Brain microvascular endothelial cell (primary cell): ENCODE data around the gene CDH13.

Experiments used
- DNase-seq: peaks from one replicate; pipeline ENCODE4 v3.0.0-alpha.2; 2020
- H3K27ac ChIP-seq: fragments of 250-450 bp; sonication (Bioruptor Pico); 2 replicates; pipeline ENCODE4 v1.5.1; 2020; ENCODE audit warnings: mild to moderate bottlenecking, moderate library complexity
- H3K27me3 ChIP-seq: fragments of 250-450 bp; sonication (Bioruptor Pico); replicated peaks from 2 replicates; pipeline ENCODE4 v1.5.1; 2020; ENCODE audit warnings: mild to moderate bottlenecking
- H3K36me3 ChIP-seq: fragments of 250-450 bp; sonication (Bioruptor Pico); replicated peaks from 2 replicates; pipeline ENCODE4 v1.5.1; 2020; ENCODE audit warnings: mild to moderate bottlenecking
- H3K4me3 ChIP-seq: 2 replicates; pipeline ENCODE4 v1.5.1; 2011; ENCODE audit warnings: low read depth, mild to moderate bottlenecking, control low read depth, low read length, moderate library complexity
- in situ Hi-C: cut with HindIII; loops from 2 replicates; pipeline ENCODE4 v1.10.0; 2017; ENCODE audit warnings: low sequenced_read_pairs, low pct_ligation_motif_present
- TF ChIP-seq, protein P1 (sequence below): IDR thresholded peaks from 2 replicates; pipeline ENCODE4 v1.5.1; 2011; ENCODE audit warnings: low read depth, mild to moderate bottlenecking, moderate library complexity, low read length, control low read depth, inconsistent platforms; ENCODE audit errors: missing control alignments

Gene CDH13

DNA sequence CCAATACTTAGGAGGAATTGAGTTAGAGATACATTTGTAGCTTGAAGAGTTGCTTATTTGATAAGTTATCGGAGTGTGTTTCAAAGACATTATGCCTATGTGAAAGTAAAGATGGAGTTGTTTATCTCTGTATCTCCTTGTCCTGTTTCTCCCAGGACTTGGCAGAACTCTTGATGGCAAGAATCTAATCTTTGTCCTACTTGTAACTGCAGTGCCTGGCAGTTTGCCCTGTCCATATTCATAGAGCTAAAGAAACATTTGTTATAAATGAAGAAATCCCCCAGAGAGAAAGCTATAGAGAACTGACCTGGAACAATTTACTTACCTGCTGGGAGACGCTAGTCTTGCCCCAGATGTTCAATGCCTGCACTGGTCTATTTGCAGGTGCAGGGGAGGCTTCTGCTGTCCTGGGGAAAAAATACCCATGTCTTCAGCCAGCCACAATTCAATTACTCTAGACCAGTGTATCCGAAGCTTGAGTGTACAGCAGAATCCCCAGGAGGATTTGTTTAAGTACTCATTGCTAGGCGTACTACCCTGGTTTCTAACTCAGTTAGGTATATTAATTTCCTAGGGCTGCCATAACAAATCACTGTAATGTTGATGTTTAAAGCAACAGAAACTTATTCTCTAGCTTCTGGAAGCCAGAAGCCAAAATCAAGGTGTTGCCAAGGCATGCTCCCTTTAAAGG lies 771.0 kb downstream of the CDH13 start:
- DNase-seq: no peak
- TF ChIP-seq, protein P1, sequence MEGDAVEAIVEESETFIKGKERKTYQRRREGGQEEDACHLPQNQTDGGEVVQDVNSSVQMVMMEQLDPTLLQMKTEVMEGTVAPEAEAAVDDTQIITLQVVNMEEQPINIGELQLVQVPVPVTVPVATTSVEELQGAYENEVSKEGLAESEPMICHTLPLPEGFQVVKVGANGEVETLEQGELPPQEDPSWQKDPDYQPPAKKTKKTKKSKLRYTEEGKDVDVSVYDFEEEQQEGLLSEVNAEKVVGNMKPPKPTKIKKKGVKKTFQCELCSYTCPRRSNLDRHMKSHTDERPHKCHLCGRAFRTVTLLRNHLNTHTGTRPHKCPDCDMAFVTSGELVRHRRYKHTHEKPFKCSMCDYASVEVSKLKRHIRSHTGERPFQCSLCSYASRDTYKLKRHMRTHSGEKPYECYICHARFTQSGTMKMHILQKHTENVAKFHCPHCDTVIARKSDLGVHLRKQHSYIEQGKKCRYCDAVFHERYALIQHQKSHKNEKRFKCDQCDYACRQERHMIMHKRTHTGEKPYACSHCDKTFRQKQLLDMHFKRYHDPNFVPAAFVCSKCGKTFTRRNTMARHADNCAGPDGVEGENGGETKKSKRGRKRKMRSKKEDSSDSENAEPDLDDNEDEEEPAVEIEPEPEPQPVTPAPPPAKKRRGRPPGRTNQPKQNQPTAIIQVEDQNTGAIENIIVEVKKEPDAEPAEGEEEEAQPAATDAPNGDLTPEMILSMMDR: no peak
- Histone ChIP-seq H3K27me3 (no peaks in the 10 kb centered on the region), H3K27ac (no peak overlapping the region), H3K4me3 (no peak overlapping the region), H3K36me3 (no peaks in the 10 kb centered on the region)
- in situ Hi-C loops: no loop called here

DNA sequence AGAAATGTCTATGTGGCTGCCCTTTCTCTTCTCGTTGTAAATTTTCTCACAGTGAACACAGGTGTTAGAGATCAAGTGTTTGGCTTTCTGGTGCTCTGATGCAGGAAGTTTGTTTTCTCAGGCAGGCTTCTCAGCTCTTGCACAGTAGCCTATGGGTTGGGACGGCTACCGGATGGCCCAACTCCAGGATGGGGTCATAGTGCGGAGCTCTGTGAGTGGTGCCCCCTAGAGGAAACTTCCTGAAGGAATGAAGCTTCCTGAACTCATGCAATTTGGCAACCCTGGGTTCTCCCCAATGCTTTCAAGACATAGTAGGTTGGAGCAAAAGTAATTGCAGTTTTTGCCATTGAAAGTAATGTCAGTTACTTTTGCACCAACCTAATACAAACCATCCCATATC lies 773.5 kb downstream of the CDH13 start:
- no peak for DNase-seq
- Histone ChIP-seq H3K4me3 (no peak overlapping the region), H3K27me3 (no peaks in the 10 kb centered on the region), H3K27ac (no peak overlapping the region), H3K36me3 (no peaks in the 10 kb centered on the region)
- TF ChIP-seq, protein P1: peak; percentile 34
- in situ Hi-C loops: no loop called here

DNA sequence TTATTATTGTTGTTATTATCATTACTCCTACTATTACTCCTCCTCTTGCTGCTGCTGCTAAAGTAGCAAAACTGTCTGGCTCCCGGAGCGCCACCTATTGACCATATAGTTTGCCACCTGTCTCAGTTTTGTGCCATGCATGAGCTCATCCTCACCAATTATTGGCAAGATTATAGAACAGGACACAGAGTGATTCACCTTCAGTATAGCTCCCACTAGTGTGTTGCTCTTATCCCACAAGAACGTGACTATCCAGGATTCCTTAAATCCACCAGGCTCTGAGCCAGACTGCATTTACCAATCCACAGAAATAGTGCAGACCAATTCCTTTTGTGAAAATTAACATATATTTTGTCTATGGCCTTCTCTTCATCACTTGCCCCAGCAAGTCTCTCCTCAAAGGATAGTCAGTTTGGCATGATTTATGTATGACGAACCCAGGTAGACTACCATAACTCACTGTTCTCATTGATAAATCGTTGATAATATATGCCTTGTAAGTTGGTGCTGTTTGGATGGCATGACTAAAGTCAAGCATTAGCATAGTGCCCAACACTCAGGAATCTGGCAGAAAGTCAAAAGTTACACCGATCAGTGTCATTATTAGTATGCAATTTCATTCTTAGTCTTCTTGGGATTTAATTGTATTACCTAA lies 775.5 kb downstream of the CDH13 start:
- DNase-seq: no peak
- Histone ChIP-seq H3K4me3 (no peak overlapping the region), H3K27ac (peak overlapping the region; percentile 68), H3K36me3 (no peaks in the 10 kb centered on the region), H3K27me3 (no peaks in the 10 kb centered on the region)
- TF ChIP-seq, protein P1: peak; percentile 35
- in situ Hi-C loops: no loop called here

DNA sequence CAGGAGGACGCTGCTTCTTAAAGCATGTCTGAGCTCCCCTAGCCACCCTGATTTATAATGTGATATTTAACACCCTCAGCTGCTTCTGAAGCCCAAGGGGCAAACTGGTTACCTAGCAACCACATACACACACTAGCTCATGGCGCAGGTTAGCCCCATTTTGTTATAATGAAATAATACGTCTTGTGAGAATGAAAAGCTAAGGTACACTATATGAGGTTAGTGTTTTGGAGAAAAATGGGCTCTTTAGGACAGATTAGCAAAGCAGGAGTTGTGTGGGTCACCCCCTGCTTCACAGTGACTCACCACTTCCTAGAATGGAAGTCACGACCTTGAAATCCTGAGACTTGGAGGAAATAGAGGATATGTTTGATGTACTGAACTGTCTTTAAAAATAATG lies 776.2 kb downstream of the CDH13 start:
- DNase-seq: peak; percentile 41
- in situ Hi-C loops: no loop called here
- no peaks in the 10 kb centered on the region for H3K36me3 ChIP-seq
- no peak overlapping the region for H3K4me3 ChIP-seq
- H3K27me3 ChIP-seq: no peaks in the 10 kb centered on the region
- TF ChIP-seq, protein P1: no peak
- peak overlapping the region; percentile 68 for H3K27ac ChIP-seq

DNA sequence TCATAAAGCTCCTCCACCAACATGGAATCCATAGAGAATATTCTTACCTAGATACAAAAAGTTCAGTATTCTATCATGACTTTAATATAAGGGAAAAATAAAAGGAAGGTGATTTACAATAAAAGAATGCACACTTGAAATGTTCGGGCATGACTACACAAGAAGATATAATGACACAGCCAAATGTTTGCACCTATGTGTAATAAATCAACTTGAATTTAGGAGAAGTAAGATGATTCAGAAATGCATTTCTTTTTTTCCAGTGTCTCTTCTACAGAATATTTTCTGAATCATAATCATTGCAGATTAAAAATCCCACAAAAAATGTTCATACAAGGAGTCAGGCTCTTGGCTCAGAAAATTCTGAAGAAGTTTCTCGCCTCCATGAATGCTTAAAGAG lies 777.0 kb downstream of the CDH13 start:
- Histone ChIP-seq H3K27me3 (no peaks in the 10 kb centered on the region), H3K4me3 (no peak overlapping the region), H3K36me3 (no peaks in the 10 kb centered on the region), H3K27ac (peak overlapping the region; percentile 68)
- TF ChIP-seq, protein P1: no peak
- no peak for DNase-seq
- in situ Hi-C loops: no loop called here
